Measurements from ENCODE around the gene NFASC. TPM values are rescaled to one million over a fixed set of nuclear protein-coding genes. Genes with fewer than 3 reads are reported as not detected.
A peak's percentile ranks its signal among the peaks of the same experiment; 100 is the strongest.

Gene NFASC
- total RNA-seq, 1 donor from 2014 or later = 29.6 TPM

GRCh38 chr1:204885790-204886189 is 15.1 kb downstream of the NFASC start:
- no peak for TF ChIP-seq EZH2 (IDR thresholded peaks at IDR 0.05; ENCODE audit: insufficient read depth, low read length)
- no peak for TF ChIP-seq CTCF (IDR thresholded peaks at IDR 0.05; ENCODE audit: insufficient read depth, low read depth, low read length)
- H3K27ac Mint-ChIP-seq (ENCODE audit: unreplicated experiment) = no peak overlapping the region
- Histone ChIP-seq H4K20me1 (ENCODE audit: insufficient read depth, low read length) (no peaks in the 10 kb centered on the region), H2AFZ (ENCODE audit: low read depth, low read length) (no peak overlapping the region), H3K4me3 (ENCODE audit: insufficient read depth, low read depth, low read length) (no peak overlapping the region), H3K4me1 (ENCODE audit: insufficient read depth, low read length) (peaks cover 14% of the 10 kb centered on the region), H3K27me3 (ENCODE audit: insufficient read depth, low read length) (no peaks in the 10 kb centered on the region), H3K4me2 (ENCODE audit: low read length) (peak overlapping the region; percentile 39), H3K9me3 (ENCODE audit: insufficient read depth, low read depth, low read length) (no peaks in the 10 kb centered on the region), H3K36me3 (ENCODE audit: insufficient read depth, low read length) (no peaks in the 10 kb centered on the region), H3K27ac (ENCODE audit: low read depth, low read length) (peak overlapping the region; percentile 27), H3K79me2 (ENCODE audit: insufficient read depth, low read length) (no peaks in the 10 kb centered on the region), H3K9ac (ENCODE audit: low read length) (peak overlapping the region; percentile 26)
- peaks cover 3% of the 10 kb centered on the region for H3K27me3 Mint-ChIP-seq (ENCODE audit: low read depth, unreplicated experiment)
- H3K4me1 Mint-ChIP-seq (ENCODE audit: low read depth, unreplicated experiment) = peaks cover 15% of the 10 kb centered on the region
- H3K9me3 Mint-ChIP-seq (ENCODE audit: unreplicated experiment) = no peaks in the 10 kb centered on the region
- no peak for FAIRE-seq
- no peak overlapping the region for H3K4me3 Mint-ChIP-seq (ENCODE audit: unreplicated experiment)
- peak; percentile 42 for DNase-seq (ENCODE audit: low read depth)
- no peaks in the 10 kb centered on the region for H3K36me3 Mint-ChIP-seq (ENCODE audit: low read depth, unreplicated experiment)

GRCh38 chr1:204887846-204888245 is 17.2 kb downstream of the NFASC start:
- TF ChIP-seq CTCF (IDR thresholded peaks at IDR 0.05; ENCODE audit: insufficient read depth, low read depth, low read length) = no peak
- TF ChIP-seq EZH2 (IDR thresholded peaks at IDR 0.05; ENCODE audit: insufficient read depth, low read length) = no peak
- Histone ChIP-seq H3K9ac (ENCODE audit: low read length) (no peak overlapping the region), H3K79me2 (ENCODE audit: insufficient read depth, low read length) (no peaks in the 10 kb centered on the region), H3K4me3 (ENCODE audit: insufficient read depth, low read depth, low read length) (no peak overlapping the region), H3K27me3 (ENCODE audit: insufficient read depth, low read length) (no peaks in the 10 kb centered on the region), H3K36me3 (ENCODE audit: insufficient read depth, low read length) (no peaks in the 10 kb centered on the region), H3K27ac (ENCODE audit: low read depth, low read length) (peak overlapping the region; percentile 5), H4K20me1 (ENCODE audit: insufficient read depth, low read length) (no peaks in the 10 kb centered on the region), H3K4me2 (ENCODE audit: low read length) (no peak overlapping the region), H2AFZ (ENCODE audit: low read depth, low read length) (no peak overlapping the region), H3K4me1 (ENCODE audit: insufficient read depth, low read length) (peaks cover 14% of the 10 kb centered on the region), H3K9me3 (ENCODE audit: insufficient read depth, low read depth, low read length) (no peaks in the 10 kb centered on the region)
- FAIRE-seq = no peak
- no peaks in the 10 kb centered on the region for H3K9me3 Mint-ChIP-seq (ENCODE audit: unreplicated experiment)
- peak overlapping the region; percentile 53 for H3K27ac Mint-ChIP-seq (ENCODE audit: unreplicated experiment)
- no peaks in the 10 kb centered on the region for H3K27me3 Mint-ChIP-seq (ENCODE audit: low read depth, unreplicated experiment)
- H3K36me3 Mint-ChIP-seq (ENCODE audit: low read depth, unreplicated experiment) = no peaks in the 10 kb centered on the region
- H3K4me3 Mint-ChIP-seq (ENCODE audit: unreplicated experiment) = peak overlapping the region; percentile 68
- H3K4me1 Mint-ChIP-seq (ENCODE audit: low read depth, unreplicated experiment) = peaks cover 19% of the 10 kb centered on the region
- DNase-seq (ENCODE audit: low read depth) = no peak

GRCh38 chr1:204888294-204888693 is 17.6 kb downstream of the NFASC start:
- FAIRE-seq = no peak
- no peak for TF ChIP-seq CTCF (IDR thresholded peaks at IDR 0.05; ENCODE audit: insufficient read depth, low read depth, low read length)
- no peak for TF ChIP-seq EZH2 (IDR thresholded peaks at IDR 0.05; ENCODE audit: insufficient read depth, low read length)
- H3K27ac ChIP-seq (ENCODE audit: low read depth, low read length) = no peak overlapping the region
- DNase-seq (ENCODE audit: low read depth) = peak; percentile 74
- no peak overlapping the region for H3K9ac ChIP-seq (ENCODE audit: low read length)
- no peak overlapping the region for H3K4me3 ChIP-seq (ENCODE audit: insufficient read depth, low read depth, low read length)
- Mint-ChIP-seq H3K36me3 (ENCODE audit: low read depth, unreplicated experiment) (no peaks in the 10 kb centered on the region), H3K4me3 (ENCODE audit: unreplicated experiment) (no peak overlapping the region), H3K9me3 (ENCODE audit: unreplicated experiment) (no peaks in the 10 kb centered on the region), H3K27me3 (ENCODE audit: low read depth, unreplicated experiment) (no peaks in the 10 kb centered on the region), H3K4me1 (ENCODE audit: low read depth, unreplicated experiment) (peaks cover 17% of the 10 kb centered on the region), H3K27ac (ENCODE audit: unreplicated experiment) (peak overlapping the region; percentile 53)
- no peaks in the 10 kb centered on the region for H3K9me3 ChIP-seq (ENCODE audit: insufficient read depth, low read depth, low read length)
- H2AFZ ChIP-seq (ENCODE audit: low read depth, low read length) = no peak overlapping the region
- H3K27me3 ChIP-seq (ENCODE audit: insufficient read depth, low read length) = no peaks in the 10 kb centered on the region
- H3K79me2 ChIP-seq (ENCODE audit: insufficient read depth, low read length) = no peaks in the 10 kb centered on the region
- H3K36me3 ChIP-seq (ENCODE audit: insufficient read depth, low read length) = no peaks in the 10 kb centered on the region
- H3K4me2 ChIP-seq (ENCODE audit: low read length) = no peak overlapping the region
- no peaks in the 10 kb centered on the region for H4K20me1 ChIP-seq (ENCODE audit: insufficient read depth, low read length)
- peaks cover 14% of the 10 kb centered on the region for H3K4me1 ChIP-seq (ENCODE audit: insufficient read depth, low read length)

All from astrocyte (in vitro differentiated cells and primary cell).